ENCODE data around the gene LMO7.
"Not testable (repeated sequence)": the region's sequence is repeated elsewhere in the genome, so short reads cannot be mapped to it uniquely, and the experiment has no call there.

Gene LMO7

DNA sequence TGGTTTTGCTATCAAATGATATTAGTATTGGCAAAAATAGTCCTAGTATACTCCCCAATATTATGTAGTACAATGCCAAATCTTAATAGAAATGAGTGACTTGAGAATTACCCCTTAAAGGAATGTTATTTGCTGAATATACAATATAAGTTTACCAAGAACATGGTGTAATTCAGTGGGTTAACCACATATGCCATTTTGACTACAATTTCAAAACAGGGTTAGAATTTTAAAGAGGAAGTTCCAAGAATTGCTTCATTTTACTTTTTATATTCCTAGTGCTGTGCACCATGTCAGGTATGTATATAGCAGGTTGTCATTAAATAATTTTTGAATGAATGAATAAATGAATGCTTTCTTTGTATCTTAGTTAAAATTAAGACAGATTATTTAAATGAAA is 66.3 kb downstream of the LMO7 start:
- DNase-seq, result no peak

DNA sequence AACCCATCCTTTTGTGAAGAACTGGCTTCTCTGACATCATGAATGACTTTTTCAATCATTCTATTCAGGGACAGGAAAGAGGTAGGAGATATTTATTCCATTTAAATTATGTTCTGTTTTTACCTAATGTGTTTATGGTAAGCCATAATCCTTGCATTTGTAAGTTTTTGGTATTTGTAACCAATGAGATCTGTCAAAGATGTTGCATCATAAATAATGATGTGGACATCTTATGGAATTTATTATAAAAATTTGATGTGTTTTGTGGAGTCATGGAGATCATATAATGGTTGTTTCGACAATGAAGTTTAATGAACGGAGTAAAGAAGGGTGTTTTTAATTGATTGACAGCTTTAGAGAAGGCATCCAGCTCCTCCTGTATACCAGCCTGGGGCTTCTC is 67.6 kb downstream of the LMO7 start:
- DNase-seq, result no peak

DNA sequence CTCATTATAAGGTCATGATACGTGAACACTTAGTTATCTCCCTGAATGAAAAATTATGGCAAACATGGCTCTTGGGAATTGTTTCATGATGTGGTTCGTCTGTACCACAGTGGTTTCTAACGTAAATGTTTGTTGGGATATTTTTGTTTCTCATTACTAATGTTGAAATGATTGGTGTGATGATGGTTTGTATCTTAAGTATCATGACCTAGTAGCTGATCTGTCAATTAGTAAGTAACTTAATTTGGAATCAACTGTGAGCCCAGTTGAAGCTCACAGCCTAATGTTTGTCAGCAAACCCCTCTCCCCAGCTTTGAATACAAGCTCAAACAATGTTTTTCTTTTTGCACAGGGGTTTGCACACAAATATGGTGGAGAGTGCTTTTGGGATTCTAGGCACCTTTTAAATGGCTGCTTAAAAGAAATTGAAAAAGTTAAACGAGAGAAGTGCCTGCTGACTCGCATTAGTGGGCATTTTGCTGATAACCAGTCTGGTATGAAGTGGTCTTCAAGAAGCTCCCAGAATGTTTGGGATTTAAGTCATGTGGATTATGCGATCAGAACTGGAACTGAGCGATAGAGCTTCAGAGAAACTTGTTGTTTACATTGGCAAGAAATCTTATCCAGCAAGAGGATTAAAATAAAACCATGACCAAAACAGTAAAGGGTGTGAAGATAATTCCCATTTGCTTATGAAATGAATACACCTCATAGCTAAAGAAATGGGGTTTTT is 68.2 kb downstream of the LMO7 start:
- DNase-seq, result no peak

DNA sequence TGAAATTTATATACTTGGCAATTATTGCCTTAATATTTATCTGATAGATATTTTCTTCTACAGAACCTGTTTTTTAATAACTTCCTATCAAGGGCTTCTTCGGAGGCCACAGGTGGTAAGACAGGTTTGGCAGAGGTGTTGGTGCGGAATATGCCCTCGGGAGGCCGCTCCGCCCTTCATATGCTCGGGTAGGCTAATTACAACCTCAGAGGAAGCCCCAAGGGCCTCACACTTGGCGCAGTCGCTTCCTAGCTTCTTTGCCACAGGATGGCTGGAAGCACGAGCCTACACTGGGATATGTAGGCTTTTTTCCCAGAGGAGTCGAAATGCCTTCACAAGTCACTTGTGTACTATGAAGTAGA is 68.8 kb downstream of the LMO7 start:
- DNase-seq, result no peak

DNA sequence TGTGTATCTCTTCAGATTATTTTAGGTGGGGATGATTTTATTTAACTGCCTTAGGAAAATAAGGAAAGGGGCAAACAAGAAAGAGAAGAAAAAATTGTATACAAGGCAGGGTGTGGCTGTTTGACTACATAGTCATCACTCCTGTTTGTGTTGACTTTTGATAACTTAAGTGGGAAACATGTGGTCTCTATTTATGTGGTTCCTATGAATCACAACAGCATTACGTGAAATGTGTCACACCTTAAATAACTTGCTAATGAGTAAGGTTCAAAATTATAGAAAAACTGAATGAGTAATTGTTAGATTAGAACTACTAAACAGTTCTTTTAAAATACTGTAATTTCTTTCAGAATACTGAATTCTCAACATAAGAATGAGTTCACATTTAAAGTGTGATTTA is 69.3 kb downstream of the LMO7 start:
- DNase-seq, result no peak

DNA sequence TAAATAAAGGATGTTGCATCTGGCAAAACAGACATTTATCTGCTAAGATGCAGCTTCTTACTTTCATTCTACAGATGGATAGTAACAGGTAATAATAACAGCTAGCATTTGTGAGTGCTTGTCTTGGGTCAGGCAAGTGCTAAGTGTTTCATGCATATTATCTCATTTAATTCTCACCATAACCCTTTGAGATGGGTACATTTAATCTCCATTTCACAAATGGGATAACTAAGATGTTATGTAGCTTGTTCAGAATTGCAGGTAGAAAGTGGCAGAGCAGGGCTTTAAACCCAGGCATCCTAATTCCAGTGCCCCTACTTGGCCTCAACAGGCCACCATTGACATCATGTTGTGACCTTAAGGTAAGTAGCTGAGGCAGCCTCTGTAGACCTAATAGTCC is 69.8 kb downstream of the LMO7 start:
- DNase-seq, result no peak

DNA sequence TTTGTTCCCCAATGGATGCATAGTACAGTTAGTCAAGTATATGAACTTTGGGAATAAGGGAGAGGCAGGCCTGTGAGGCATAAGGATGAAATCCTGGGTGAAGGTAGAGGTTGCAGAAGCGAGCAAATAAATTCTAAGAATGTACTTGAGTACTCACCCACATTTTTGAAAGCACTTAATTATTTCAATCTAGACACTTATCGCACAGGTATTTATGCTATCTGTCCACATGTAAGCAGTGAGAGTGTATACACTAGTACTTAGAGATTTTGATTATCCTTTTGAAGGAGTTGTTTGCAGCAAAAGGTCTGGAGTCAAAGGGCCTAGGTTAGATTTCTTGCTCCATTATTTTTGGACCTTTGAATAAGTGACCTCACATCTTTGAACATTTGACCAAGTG is 77.7 kb downstream of the LMO7 start:
- DNase-seq, result no peak

DNA sequence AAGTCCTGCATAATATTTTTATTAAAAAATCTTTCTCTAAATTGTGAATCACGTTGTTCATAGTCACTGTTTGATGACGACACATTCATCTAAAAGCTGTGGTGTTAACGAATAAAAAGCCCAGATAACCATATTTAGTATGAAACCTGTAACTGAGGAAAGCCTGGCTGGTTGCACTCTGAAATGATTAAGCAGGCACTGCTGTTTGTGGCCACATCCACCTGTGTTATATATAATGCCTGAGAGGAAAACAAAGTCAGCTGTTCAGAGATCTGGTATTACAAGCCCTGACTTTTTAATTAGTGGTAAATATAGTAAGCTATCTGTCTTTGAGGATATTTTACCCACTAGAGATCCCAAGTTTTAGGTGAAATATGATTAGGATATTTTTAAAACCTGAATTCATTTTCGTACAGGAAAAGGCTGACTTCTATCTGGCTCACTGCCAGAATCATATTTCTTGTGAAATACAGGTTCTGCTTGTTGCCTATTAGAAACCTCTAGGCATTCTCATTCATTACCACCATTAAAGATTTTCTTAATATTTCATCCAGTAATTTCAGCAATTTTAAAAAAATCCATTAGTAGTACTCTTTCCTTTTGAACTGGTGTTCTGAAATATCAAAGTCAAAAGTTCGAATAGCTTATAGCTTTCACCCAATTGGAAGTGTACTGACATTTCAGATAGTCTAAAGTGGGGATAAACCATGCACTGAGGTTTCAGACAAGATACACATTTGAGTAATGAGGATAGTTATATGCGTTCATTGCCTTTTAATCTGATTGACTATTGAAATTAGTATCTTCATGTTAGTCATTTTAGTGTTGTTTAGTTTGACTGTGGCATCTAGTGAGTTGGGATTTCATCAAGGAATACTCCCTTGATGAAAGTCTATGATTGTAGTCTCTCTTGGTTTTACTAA is 79.7 kb downstream of the LMO7 start:
- no peak for DNase-seq

DNA sequence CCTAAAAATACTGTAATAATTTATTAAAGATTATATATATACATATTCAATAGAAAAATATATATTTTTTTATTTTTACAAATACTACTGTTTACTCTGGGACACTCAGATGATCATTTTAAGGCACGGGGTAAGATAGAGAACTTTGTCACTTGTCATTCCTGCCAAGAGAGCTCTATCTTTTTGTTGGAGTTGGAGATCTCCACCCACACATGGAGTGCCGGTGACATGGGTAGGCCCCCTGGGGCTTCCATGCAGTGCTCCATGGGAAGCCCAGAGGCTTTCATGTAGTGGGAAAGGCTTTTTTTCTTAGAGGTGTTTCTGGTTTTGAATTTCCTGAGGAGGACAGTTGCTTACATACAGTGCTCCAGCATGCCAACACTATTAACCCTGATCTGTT is 81.4 kb downstream of the LMO7 start:
- no peak for DNase-seq

DNA sequence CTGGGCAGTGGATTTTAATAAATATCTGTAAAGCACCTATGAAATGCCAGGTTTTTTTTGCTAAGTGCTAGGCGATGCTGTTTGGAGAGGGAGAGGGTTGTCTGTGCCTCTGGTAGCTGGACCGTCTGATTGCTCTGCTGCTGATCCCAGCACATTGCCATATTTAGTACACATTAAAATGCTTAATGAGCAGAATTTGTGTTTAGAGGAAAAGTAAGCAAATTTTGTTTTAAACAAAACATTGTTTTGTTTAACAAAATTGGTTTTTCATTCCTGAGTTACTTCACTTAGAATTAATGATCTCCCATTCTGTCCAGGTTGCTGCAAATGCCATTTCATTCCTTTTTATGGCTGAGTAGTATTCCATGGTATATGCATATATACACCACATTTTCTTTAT is 85.2 kb downstream of the LMO7 start:
- no peak for DNase-seq

DNA sequence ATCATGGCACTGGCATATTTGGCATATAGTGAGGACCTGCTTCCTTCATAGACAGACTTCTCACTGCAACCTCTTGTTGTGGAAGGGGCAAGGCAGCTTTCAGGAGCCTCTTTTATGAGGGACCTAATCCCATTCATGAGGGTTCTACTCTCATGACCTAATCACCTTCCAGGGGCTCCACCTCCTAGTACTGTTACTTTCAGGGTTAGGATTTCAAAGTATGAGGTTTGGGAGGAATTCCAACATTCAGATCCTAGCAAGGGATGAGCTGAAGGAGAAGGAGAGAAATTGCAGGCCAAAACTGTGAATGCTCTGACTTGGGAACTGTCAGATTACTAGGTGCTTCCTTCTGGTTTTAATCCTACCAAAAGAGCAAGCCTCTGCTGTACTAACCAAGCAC is 87.8 kb downstream of the LMO7 start:
- DNase-seq, result no peak

DNA sequence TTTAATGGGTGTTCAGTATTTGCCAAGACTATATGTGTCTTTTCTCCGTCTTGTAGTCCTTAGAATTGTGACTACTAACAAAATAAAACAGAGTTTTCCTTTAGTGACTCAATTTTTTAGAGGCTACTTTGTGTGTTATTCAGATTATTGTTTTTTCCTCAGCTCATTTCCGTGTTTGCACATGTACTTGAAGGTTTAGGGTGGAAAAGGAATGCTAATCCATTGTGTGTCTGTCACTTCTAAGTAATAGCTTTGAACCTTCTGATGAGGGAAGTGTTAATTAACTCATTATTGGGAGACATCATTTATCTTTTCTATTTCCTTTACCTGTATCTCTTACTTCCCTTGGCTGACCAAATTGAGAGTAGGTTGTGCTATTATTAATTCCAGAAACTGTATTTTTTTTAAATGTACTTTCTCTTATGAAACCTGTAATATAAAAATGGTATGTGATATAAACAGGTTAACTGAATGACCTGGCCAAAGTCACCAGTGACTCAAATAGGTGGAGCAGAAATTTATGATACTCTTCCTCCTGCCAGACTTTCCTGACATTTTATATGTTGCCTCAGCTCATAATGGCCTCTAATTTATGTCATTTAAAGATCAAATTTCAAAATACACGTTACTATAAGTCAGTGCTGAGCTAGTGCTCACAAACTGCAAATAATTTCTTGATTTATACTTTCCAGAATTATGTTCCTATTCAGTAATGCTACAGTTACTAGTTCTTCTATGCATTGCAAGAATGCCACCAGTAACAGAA is 88.8 kb downstream of the LMO7 start:
- DNase-seq, result no peak

DNA sequence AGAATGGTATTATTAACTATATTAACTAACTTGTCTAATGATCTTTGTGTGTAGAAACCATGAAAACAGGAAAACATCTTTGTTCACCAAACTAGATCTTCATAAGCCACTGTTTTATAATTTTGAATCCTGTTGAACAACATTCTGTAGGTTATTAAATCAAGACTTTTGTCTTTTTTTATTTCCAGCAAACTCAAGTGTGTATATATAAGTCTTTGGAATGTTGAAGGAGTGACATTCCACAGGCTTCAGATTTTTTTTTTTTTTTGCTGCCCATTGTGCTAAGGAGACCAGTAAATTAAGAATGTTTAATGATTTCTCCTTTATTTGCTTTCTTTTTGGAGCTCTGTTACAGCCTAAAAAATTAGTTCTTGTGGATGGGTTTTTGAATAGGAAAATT is 89.6 kb downstream of the LMO7 start:
- no peak for DNase-seq

DNA sequence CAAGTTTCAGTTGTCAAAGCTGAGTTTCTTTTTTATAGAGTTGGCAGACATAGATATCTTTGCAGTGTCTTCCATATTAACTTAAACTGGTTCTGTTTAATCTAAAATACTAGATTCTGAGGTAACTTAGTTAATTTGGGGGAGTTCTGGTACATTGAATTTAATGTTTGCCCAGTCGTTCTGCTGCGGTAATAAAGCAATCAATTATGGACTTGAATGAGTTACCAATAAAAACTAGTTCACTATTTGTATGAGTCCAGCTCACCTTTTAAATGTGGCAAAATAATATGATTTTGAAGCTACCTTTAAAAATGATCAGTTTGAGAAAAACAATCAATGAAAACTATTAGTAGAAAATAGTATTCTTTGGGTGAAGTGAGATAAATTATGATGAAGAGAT is 90.2 kb downstream of the LMO7 start:
- DNase-seq, result no peak

DNA sequence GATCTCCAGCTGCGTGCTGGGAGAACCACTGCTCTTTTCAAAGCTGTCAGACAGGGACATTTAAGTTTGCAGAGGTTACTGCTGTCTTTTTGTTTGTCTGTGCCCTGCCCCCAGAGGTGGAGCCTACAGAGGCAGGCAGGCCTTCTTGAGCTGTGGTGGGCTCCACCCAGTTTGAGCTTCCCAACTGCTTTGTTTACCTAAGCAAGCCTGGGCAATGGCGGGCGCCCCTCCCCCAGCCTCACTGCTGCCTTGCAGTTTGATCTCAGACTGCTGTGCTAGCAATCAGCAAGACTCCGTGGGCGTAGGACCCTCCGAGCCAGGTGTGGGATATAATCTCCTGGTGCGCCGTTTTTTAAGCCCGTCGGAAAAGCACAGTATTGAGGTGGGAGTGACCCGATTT is 97.0 kb downstream of the LMO7 start:
- not testable (repeated sequence) for DNase-seq

DNA sequence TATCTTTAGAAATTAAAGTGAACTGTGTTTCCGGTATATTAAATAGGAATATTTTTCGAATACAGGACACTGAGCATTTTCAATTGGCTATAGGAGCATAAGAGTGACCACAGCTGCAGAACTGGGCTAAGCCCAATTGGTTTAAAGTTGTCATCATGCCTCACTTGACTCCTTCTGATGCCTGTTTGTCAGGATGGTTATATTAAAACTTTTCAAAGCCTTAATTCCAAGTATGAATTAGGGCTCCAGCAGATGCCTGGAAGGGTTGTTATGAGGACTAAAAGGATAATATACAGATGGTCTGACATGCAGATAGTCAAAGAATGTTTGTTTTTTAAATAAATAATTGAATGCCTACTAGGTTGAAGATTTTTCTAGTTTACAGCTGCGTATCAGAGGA is 100.0 kb downstream of the LMO7 start:
- DNase-seq, result no peak

DNA sequence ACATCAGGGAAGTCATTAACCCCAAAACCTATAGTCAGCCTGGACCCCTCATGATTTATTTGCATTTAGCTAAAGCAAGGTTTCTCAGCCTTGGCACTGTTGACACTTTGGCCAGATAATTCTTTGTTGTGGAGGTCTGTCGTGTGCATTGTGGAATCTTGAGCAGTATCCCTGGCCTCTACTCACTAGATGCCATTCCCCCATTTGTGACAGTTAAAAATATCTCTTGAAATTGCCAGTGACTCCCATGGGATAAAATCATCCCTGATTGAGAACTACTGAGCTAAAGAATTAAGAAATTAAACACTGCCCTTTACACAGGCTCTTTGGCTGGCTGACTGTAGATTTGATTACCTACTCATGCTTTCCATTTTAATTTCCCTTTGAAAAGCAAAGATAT is 102.7 kb downstream of the LMO7 start:
- DNase-seq, result no peak

DNA sequence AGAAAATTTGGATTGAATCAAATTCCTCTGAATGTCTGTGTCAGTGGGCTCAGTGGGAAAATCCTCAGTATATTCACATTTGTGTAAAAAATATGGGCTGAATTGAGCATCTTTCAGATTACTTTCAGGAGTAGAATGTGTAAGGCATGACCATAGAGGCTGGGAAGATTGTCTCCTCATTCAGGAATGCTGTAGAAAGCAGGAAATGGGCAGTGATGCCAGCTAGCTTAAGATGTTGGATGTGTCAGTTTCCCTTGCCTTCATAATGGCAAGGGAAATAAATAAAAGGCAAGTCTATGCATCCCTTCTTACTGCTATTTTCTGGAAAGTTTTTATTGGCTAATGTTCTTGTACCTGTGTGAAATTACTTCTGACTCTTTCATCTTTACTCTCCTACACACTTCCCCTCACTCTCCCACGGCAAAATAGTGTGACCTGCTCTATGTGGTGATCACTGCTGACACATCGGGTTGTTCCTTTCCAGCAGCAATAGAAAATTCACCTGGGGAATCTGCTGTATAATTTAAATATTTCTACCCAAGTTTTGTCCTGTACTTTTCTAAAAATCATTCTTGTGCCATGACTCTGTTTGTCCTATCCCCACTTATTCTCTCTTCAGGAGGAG is 103.2 kb downstream of the LMO7 start:
- DNase-seq, result no peak

DNA sequence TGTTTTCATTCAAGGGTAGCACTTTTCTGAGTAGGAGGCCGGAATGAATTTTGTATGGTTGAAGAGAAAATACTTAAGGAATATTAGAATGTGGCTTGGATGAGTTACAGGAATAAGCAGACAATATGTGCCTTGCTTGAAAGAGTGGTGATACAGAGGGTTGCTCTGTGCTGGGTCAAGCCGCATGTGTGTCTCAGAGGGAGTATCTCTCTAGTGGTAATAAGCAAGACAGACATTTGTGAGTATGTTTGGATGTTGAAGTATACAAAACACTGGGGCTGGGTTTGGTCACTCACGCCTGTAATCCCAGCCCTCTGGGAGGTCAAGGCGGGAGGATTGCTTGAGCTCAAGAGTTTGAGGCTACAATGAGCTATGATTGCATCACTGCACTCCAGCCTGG is 103.9 kb downstream of the LMO7 start:
- DNase-seq, result no peak

DNA sequence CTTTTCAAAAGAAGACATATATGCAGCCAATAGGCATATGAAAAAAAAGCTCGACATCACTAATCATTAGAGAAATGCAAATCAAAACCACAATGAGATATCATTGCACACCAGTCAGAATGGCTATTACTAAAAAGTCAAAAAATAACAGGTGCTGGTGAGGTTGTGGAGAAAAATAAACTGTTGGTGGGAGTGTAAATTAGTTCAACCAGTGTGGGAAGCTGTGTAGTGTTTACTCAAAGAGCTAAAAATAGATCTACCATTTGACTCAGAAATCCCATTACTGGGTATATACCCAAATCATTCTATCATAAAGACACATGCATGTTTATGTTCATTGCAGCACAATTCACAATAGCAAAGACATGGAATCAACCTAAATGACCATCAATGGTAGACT is 106.9 kb downstream of the LMO7 start:
- not testable (repeated sequence) for DNase-seq

DNA sequence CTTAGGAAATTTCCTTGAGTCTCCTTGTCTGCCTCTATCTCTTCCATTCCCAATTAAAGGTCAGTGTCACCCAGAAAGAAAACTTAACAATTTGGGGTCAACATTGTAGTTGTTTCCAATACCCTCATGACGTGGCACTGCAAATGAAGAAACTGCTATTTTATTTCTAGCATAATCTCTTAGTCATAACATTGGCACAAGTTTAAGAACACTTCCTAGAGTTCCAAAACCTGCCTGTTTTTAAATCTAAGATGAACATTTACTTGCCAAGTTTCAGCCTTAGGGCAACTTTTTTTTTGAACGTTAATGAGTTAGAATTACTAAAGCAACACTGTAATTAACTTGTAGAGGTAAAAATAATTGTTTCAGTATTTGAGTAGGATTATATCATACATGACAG is 108.0 kb downstream of the LMO7 start:
- DNase-seq, result no peak

DNA sequence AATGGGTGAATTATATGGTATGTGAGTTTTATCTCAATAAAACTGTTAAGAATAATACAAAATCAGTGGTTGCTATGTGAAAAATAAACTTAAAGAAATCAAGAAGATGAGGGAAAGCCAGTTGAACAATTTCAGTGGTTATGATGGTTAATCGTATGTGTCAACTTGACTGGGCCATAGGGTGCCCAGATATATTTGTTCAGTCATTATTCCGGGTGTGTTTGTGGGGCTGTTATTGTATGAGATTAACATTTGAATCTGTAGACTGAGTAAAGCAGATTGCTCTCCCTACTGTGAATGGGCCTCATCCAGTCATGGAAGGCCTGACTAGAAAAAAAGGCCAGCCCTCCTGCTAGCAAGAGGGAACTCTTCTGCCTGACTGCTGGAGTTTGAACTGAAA is 109.3 kb downstream of the LMO7 start:
- no peak for DNase-seq

DNA sequence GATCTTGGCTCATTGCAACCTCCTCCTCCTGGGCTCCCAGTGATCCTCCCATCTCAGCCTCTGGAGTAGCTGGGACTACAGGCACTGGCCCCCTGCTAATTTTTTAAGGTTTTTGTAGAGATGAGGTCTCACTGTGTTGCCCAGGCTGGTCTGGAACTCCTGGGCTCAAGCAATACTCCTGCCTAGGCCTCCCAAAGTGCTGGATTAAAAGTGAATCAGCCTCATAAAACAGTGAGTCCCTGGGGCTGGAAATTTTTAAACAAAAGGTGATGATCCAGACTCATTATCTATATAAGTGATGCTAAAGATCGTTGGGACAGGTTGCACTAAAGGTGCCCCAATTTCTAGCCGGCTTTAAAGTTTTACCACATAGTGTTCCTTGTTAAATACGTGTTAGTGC is 112.7 kb downstream of the LMO7 start:
- DNase-seq, result no peak
